Keratinocyte (primary cell): ENCODE measurements around the gene DDX20. TPM values are rescaled to one million over a fixed set of nuclear protein-coding genes. Genes with fewer than 3 reads are reported as not detected.

Experiments used
- DNase-seq: peaks from one replicate; pipeline ENCODE4 v3.0.0-alpha.2; 2011; ENCODE audit warnings: low read depth, missing footprints, low spot score
- FAIRE-seq: peaks from 2 replicates; lab custom pipeline; 2011; peaks lifted over from hg19 to GRCh38; lab: Jason Lieb, UNC
- H2AFZ ChIP-seq: 2 replicates; pipeline ENCODE4 v1.6.0; 2012; ENCODE audit warnings: low read length, control low read depth, inconsistent platforms; ENCODE audit not compliant: control insufficient read depth
- H3K27ac ChIP-seq: 2 replicates; pipeline ENCODE4 v1.5.1; 2011; ENCODE audit warnings: low read length; ENCODE audit not compliant: control insufficient read depth, insufficient read depth
- H3K27me3 ChIP-seq: 3 replicates; pipeline ENCODE4 v1.6.0; 2011; ENCODE audit warnings: low read length; ENCODE audit not compliant: control insufficient read depth, insufficient read depth; ENCODE audit errors: extremely low read depth
- H3K36me3 ChIP-seq, 2 experiments: 2 replicates in 1 of 2; 3 replicates in 1 of 2; pipeline ENCODE4 v1.5.1; 2011; ENCODE audit warnings: low read length in 2 of 2, mild to moderate bottlenecking in 1 of 2; ENCODE audit not compliant: control insufficient read depth in 2 of 2, insufficient read depth in 2 of 2; ENCODE audit errors: extremely low read depth in 1 of 2
- H3K4me1 ChIP-seq: 3 replicates; pipeline ENCODE4 v1.5.1; 2011; ENCODE audit warnings: low read length; ENCODE audit not compliant: control insufficient read depth, insufficient read depth; ENCODE audit errors: extremely low read depth
- H3K4me2 ChIP-seq: 3 replicates; pipeline ENCODE4 v1.6.0; 2011; ENCODE audit warnings: low read depth, low read length; ENCODE audit not compliant: control insufficient read depth, insufficient read depth; ENCODE audit errors: extremely low read depth
- H3K4me3 ChIP-seq, 3 experiments: fragments of 200-600 bp in 1 of 3; sonication (generic) in 1 of 3; 2 replicates in 2 of 3; 3 replicates in 1 of 3; pipeline ENCODE4 v1.5.1; 2011 to 2016; ENCODE audit warnings: low read length in 3 of 3, mild to moderate bottlenecking in 3 of 3, control low read depth in 2 of 3, inconsistent platforms in 1 of 3, low read depth in 1 of 3, mixed read lengths in 1 of 3, mixed run types in 1 of 3, moderate library complexity in 1 of 3; ENCODE audit not compliant: control insufficient read depth in 2 of 3, insufficient read depth in 2 of 3; ENCODE audit errors: extremely low read depth in 1 of 3
- H3K79me2 ChIP-seq: 2 replicates; pipeline ENCODE4 v1.6.0; 2012; ENCODE audit warnings: low read length; ENCODE audit not compliant: control insufficient read depth, insufficient read depth
- H3K9ac ChIP-seq: 3 replicates; pipeline ENCODE4 v1.6.0; 2011; ENCODE audit warnings: low read length; ENCODE audit not compliant: control insufficient read depth, insufficient read depth; ENCODE audit errors: extremely low read depth
- H3K9me1 ChIP-seq: 3 replicates; pipeline ENCODE4 v1.6.0; 2011; ENCODE audit warnings: low read length; ENCODE audit not compliant: control insufficient read depth, insufficient read depth; ENCODE audit errors: extremely low read depth
- H3K9me3 ChIP-seq: 2 replicates; pipeline ENCODE4 v1.5.1; 2012; ENCODE audit warnings: low read depth, low read length; ENCODE audit not compliant: control insufficient read depth
- H4K20me1 ChIP-seq: 3 replicates; pipeline ENCODE4 v1.6.0; 2011; ENCODE audit warnings: low read length; ENCODE audit not compliant: control insufficient read depth, insufficient read depth; ENCODE audit errors: extremely low read depth
- EZH2 ChIP-seq: IDR thresholded peaks from one replicate; pipeline ENCODE4 v1.6.1; 2012; ENCODE audit warnings: inconsistent platforms, mild to moderate bottlenecking, low read length, moderate library complexity
- dilution Hi-C: fragments of 300-500 bp; cut with MboI; formaldehyde crosslinking; loops from one replicate; pipeline ENCODE4 v1.7.0; 2020; ENCODE audit warnings: low sequenced_read_pairs; ENCODE audit not compliant: extremely low pct_ligation_motif_present
- polyA plus RNA-seq, 5 experiments: library from polyadenylated mRNA; depleted of rRNA in 3 of 5; stranded (reverse) in 3 of 5; stranded (forward) in 1 of 5; unstranded in 1 of 5; fragments of >200 nt; gene quantifications; 1 replicate in 1 of 5; 2 replicates in 3 of 5; 3 replicates in 1 of 5; pipeline versions ENCODE4 v1.2.1 to v1.2.3, GENCODE V29; 2011 to 2012; ENCODE audit warnings: missing spikeins in 2 of 5, low read depth in 1 of 5, low replicate concordance in 1 of 5
- TF ChIP-seq, protein P1 (sequence below), 3 experiments: IDR thresholded peaks in 1 of 3; conservative IDR thresholded peaks in 1 of 3; optimal IDR thresholded peaks in 1 of 3; 2 replicates in 2 of 3; 3 replicates in 1 of 3; pipeline versions ENCODE3 to v1.5.1; 2011; ENCODE audit warnings: low read length in 3 of 3, mild to moderate bottlenecking in 3 of 3, moderate library complexity in 2 of 3, control low read depth in 1 of 3, inconsistent platforms in 1 of 3; ENCODE audit not compliant: insufficient read depth in 2 of 3; ENCODE audit errors: extremely low read depth in 1 of 3

The DDX20 gene
- polyA plus RNA-seq, 1 donor (not counting 4 experiments of a cell fraction or from before 2014, with no cell fraction given) = 14.8 TPM

DNA sequence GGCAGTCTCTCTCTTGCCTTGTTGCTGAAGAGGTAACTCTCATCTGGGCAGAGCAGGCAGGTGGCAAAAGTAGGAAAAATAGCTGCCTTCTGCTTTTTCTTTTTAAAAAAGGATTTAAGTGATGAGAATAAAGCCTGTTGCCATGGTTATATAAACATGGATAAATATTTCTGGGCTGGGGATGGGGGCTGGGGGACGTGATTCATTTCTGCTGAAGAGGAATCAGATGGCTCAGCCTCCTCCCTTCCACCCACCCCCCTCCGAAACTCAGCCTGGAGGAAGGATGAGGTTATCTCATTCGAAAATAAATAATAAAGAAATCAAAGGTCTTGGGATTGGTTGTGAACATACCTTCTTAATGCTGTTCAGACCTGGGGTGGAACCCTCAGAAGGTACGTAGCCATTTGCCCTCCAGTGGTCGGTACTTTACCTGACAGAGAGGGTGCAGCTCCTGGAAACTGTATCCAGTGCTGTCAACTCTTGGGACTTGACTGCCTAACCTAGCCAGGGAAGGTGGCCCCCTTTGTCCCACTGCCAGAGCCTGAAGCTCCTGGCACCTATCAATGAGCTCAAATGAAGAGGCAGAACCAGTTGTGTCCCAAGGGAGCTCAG, 12.7 kb upstream of the DDX20 start:
- H3K36me3 ChIP-seq = no peaks in the 10 kb centered on the region
- no peak overlapping the region for H3K9ac ChIP-seq
- TF ChIP-seq, protein P1, sequence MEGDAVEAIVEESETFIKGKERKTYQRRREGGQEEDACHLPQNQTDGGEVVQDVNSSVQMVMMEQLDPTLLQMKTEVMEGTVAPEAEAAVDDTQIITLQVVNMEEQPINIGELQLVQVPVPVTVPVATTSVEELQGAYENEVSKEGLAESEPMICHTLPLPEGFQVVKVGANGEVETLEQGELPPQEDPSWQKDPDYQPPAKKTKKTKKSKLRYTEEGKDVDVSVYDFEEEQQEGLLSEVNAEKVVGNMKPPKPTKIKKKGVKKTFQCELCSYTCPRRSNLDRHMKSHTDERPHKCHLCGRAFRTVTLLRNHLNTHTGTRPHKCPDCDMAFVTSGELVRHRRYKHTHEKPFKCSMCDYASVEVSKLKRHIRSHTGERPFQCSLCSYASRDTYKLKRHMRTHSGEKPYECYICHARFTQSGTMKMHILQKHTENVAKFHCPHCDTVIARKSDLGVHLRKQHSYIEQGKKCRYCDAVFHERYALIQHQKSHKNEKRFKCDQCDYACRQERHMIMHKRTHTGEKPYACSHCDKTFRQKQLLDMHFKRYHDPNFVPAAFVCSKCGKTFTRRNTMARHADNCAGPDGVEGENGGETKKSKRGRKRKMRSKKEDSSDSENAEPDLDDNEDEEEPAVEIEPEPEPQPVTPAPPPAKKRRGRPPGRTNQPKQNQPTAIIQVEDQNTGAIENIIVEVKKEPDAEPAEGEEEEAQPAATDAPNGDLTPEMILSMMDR (optimal IDR thresholded peaks at IDR 0.05 in 1 of 3, IDR thresholded peaks at IDR 0.05 in 1 of 3, conservative IDR thresholded peaks at IDR 0.05 in 1 of 3; ENCODE audit: extremely low read depth in 1 of 3, insufficient read depth in 2 of 3, low read length in 3 of 3) = no peak
- TF ChIP-seq EZH2 = no peak
- no peak for DNase-seq
- no peak overlapping the region for H3K4me3 ChIP-seq
- H3K27me3 ChIP-seq = peaks cover 8% of the 10 kb centered on the region
- peaks cover 10% of the 10 kb centered on the region for H3K4me1 ChIP-seq
- H4K20me1 ChIP-seq = no peaks in the 10 kb centered on the region
- H3K9me3 ChIP-seq = no peaks in the 10 kb centered on the region
- H3K4me2 ChIP-seq = no peak overlapping the region
- FAIRE-seq = no peak
- H2AFZ ChIP-seq = no peak overlapping the region
- H3K27ac ChIP-seq = no peak overlapping the region
- no peaks in the 10 kb centered on the region for H3K79me2 ChIP-seq
- H3K9me1 ChIP-seq = no peaks in the 10 kb centered on the region
- dilution Hi-C loops = no loop called here

DNA sequence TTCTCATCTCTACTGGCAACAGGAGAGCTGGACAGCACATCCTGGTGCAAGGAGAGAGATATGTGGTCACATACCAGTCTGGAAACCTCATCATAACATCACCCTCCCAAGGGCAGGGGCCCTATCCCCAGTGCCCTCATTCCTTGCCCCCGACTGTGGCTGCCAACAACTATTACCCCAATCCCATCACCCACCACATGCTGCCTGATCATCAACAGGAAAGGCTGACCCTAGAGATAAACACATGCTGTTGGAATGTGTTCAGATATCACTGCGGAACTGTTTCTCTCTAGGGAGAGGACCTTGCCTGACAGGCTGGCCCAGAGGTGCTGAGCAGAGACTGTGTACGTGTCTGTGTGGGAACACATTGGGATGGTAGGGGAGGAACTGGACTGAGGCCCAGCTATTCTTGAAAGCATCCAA, 12.0 kb upstream of the DDX20 start:
- DNase-seq (no peak), FAIRE-seq (no peak)
- Histone ChIP-seq H3K9me3 (no peaks in the 10 kb centered on the region), H3K27me3 (peaks cover 8% of the 10 kb centered on the region), H3K4me3 (no peak overlapping the region), H3K9ac (no peak overlapping the region), H4K20me1 (no peaks in the 10 kb centered on the region), H3K36me3 (no peaks in the 10 kb centered on the region), H3K4me2 (no peak overlapping the region), H3K27ac (no peak overlapping the region), H3K79me2 (no peaks in the 10 kb centered on the region), H3K9me1 (no peaks in the 10 kb centered on the region), H2AFZ (no peak overlapping the region), H3K4me1 (peaks cover 7% of the 10 kb centered on the region)
- TF ChIP-seq EZH2 = no peak
- TF ChIP-seq, protein P1 (optimal IDR thresholded peaks at IDR 0.05 in 1 of 3, IDR thresholded peaks at IDR 0.05 in 1 of 3, conservative IDR thresholded peaks at IDR 0.05 in 1 of 3; ENCODE audit: extremely low read depth in 1 of 3, insufficient read depth in 2 of 3, low read length in 3 of 3) = no peak
- dilution Hi-C loops = no loop called here
